GM12873 (cell line): ENCODE results near the gene AP2B1.

ENCODE experiments used
- CTCF ChIP-seq: IDR thresholded peaks from 2 replicates; pipeline ENCODE4 v1.5.1; 2012; ENCODE audit warnings: low read depth, mild to moderate bottlenecking, moderate library complexity, low read length, control low read depth; ENCODE audit not compliant: insufficient read depth; ENCODE audit errors: missing control alignments

The AP2B1 gene

GRCh38 chr17:35775583-35775982, 188.5 kb downstream of the AP2B1 start:
- TF ChIP-seq CTCF, result no peak
